Fibroblast of mammary gland (primary cell): ENCODE data around the gene AGBL5.
A peak's percentile ranks its signal among the peaks of the same experiment; 100 is the strongest.
"Not testable (repeated sequence)": the region's sequence is repeated elsewhere in the genome, so short reads cannot be mapped to it uniquely, and the experiment has no call there.

Source experiments
- DNase-seq: peaks from one replicate; pipeline ENCODE4 v3.0.0-alpha.2; 2010; ENCODE audit warnings: low read depth
- H3K4me3 ChIP-seq: 2 replicates; pipeline ENCODE4 v1.5.1; 2011; ENCODE audit warnings: low read depth, mild to moderate bottlenecking, low read length, moderate library complexity; ENCODE audit not compliant: control insufficient read depth
- TF ChIP-seq, protein P1 (sequence below): conservative IDR thresholded peaks from 2 replicates; pipeline ENCODE4 v1.5.1; 2011; ENCODE audit warnings: low read depth, low read length, inconsistent platforms; ENCODE audit not compliant: control insufficient read depth, insufficient read depth

AGBL5 gene

GRCh38 chr2:27118525-27119329 is 67.3 kb downstream of the AGBL5 start, which contains the start of gene CGREF1:
CGREF1 (minus strand) TSS chr2:27119128; CDS start chr2:27104366, 14,762 bp downstream.
- no peak for DNase-seq
- TF ChIP-seq, protein P1, sequence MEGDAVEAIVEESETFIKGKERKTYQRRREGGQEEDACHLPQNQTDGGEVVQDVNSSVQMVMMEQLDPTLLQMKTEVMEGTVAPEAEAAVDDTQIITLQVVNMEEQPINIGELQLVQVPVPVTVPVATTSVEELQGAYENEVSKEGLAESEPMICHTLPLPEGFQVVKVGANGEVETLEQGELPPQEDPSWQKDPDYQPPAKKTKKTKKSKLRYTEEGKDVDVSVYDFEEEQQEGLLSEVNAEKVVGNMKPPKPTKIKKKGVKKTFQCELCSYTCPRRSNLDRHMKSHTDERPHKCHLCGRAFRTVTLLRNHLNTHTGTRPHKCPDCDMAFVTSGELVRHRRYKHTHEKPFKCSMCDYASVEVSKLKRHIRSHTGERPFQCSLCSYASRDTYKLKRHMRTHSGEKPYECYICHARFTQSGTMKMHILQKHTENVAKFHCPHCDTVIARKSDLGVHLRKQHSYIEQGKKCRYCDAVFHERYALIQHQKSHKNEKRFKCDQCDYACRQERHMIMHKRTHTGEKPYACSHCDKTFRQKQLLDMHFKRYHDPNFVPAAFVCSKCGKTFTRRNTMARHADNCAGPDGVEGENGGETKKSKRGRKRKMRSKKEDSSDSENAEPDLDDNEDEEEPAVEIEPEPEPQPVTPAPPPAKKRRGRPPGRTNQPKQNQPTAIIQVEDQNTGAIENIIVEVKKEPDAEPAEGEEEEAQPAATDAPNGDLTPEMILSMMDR: no peak
- H3K4me3 ChIP-seq: peak within 1 kb of the TSS; percentile 56

- DNase-seq: not testable (repeated sequence)
- peak overlapping the region; percentile 32 for H3K4me3 ChIP-seq
These were observed 67.8 kb downstream of the AGBL5 start for GRCh38 chr2:27119330-27119670.
